Activated T-cell treated with anti-CD3 and anti-CD28 coated beads, Interleukin-2, amount 50 U/mL, for 48 hours (primary cell): ENCODE data around the gene SYT7.

ENCODE experiments used
- DNase-seq, 2 experiments: peaks; one replicate each; pipeline ENCODE4 v3.0.0-alpha.2; 2020

SYT7 gene

GRCh38 chr11:61579676-61580270 is 1.1 kb downstream of the SYT7 start:
- peak in 1 of 2 experiments; percentile 24 for DNase-seq

DNA sequence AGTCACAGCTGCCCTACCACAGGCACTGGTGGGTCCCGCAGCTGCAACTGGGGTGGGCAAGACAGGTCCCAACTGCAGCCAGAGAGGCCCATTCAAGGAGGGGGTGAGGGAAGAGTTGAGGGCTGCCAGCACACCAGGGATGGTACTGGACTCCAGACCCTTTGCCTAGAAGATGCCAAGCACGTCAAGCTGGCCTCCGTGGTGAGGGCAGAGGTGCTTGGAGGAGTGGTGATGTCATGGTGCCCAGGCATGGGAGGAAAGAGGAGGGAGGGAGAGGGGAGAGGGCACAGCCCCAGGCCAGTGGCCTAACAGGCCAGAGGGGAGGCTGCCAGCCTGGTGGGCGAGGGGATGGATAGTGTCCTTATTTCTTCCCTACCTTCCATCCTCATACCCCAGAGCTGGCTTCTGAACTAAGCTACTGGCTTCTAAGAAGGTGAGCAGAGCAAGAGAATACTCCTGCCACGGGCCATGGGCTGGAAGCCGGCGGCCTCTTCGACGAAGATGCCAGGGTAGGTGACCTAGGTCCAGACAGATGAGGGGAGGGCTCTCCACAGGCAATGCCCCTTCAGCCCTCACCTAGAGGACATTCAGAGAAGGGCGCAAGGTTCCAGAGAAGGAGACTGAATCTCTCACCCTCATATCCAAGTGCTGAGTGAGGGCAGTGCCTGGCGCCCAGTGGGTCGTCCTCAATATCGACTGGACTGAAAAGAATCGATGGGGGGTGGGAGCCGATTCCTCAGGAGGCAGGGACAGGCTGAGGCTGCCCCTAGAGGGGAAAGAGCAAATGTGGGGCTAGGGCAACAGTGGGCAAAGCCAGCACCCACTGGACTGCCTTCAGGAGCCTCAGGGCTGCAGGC is 1.8 kb downstream of the SYT7 start:
- DNase-seq = no peak

- DNase-seq = no peak
Observed at GRCh38 chr11:61577383-61578118, 3.3 kb downstream of the SYT7 start.

GRCh38 chr11:61575886-61576861 is 4.7 kb downstream of the SYT7 start:
- DNase-seq = no peak

DNA sequence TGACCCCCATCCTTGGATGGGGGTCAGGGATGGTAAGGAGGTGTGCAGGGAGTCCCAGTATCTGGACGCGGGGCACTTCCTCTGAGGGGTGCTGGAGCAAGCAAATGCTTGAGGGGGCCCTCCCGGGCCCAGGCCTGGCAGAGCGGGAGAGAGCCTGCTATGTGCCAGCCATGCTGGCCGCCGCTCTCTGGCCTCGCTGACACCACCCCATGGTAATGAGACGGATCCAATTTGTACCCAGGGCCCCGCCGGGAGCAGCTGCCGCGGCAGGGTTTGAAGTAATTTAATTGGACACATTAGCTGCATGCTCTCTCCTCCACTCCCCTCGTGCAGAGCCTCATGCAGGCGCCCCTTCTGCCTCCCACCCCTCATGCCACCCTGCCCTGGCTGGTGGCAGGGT is 6.3 kb downstream of the SYT7 start:
- DNase-seq = no peak

DNA sequence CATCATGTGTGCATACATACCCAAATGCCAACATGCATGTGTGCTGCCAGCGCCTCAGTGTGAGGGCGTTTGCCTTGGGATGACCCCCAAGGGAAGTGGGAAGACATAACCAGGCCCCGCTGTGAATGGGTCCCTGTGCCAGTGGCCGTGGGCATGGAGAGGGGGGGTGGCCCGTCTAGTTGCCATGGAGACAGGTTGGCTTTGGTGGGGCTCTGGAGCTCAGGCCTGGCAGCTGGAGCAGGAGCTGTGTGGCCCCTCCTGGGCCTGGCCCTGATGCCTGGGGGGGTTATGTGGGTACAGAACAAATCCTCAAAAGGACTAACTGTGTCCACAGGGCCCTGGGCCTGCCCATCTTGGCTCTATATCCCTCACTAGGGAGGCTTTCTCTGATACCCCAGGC is 8.0 kb downstream of the SYT7 start:
- DNase-seq = no peak

- no peak for DNase-seq
Observed at GRCh38 chr11:61571869-61572268, 9.0 kb downstream of the SYT7 start.

- DNase-seq = no peak
Observed at GRCh38 chr11:61571337-61571736, 9.5 kb downstream of the SYT7 start.

DNA sequence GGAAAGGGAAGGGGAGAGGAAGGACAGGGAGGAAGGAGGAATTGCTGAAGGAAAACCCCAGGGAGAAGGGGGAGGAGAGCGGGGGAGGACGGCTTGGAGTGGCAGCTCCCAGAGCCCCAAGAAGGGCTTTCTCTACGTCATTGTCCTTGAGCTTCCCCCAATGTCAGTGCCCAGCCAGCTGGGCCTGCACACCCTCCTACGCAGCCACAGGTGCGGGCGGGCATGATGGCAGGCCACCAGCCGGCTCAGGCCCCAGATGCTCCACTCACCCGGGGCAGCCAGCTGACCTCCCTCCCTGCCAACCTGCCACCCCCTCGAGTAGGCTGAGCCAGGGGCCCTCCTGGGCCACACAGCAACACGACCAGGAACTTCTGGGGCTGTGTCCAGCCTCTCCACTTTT is 11.2 kb downstream of the SYT7 start:
- no peak for DNase-seq

GRCh38 chr11:61569018-61569417 is 11.9 kb downstream of the SYT7 start:
- no peak for DNase-seq

- peak; percentile 79 to 82 for DNase-seq
Observed at GRCh38 chr11:61567286-61568061, 13.4 kb downstream of the SYT7 start.

- DNase-seq = no peak
Observed at GRCh38 chr11:61564936-61565696, 15.8 kb downstream of the SYT7 start.

DNA sequence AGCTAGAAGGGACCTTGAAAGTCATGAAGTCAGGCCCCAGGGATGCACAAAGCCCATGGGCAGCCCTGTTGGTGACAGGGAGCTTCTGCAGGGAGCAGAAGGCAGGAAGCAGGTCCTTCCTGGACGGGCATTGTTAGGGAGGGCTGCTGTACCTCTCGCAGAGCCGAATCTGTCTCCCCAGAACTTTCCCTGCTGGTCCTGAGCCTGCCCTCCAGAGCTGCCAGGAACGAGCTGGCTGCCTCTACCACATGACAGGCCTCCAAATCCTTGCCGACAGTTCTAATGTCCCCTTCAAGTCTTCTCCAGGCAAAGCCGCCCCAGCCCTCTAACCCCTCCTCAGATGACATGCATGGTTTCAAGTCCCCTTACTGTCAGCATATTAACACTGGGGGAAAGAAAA is 20.1 kb downstream of the SYT7 start:
- no peak for DNase-seq

DNA sequence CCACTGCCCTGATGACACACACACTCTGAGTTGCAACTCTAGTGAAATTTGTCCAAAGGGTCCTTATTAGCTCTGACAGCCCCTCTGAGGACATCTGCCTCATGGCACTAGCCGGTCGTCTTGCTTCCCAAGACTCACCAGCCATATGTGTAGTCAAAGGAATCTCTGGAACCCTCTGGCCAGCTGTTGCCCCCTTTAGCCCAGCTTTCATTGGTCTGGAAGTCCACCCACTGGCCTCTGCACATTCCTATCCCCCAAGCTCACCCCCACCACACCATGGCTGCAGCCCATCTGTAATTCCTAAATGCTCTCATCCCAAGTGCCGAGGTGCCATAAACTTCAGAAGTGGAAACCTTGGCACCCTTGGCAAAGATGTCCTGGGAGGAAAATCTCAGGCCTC is 24.3 kb downstream of the SYT7 start:
- DNase-seq = no peak

DNA sequence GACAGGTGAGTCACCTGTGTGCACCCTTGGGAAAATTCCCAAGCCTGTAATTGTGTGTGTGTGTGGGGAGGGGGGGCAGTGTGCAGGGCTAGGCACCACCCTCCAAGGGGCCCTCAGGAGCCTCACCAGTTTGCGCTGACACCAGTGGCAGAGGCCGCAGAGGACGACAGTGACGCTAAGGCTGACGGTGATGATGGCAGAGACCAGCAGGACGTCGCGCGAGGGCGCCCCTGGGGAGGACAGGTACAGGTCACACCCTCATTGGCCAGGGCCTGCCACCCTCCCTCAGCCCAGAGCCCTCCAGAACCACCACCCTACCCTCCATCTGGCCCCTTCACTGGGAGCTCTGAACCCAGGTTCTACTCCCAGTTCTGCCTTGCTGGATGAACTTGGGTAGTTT is 24.9 kb downstream of the SYT7 start:
- no peak for DNase-seq

GRCh38 chr11:61555051-61555969 is 25.6 kb downstream of the SYT7 start:
- peak in 1 of 2 experiments; percentile 21 for DNase-seq

DNA sequence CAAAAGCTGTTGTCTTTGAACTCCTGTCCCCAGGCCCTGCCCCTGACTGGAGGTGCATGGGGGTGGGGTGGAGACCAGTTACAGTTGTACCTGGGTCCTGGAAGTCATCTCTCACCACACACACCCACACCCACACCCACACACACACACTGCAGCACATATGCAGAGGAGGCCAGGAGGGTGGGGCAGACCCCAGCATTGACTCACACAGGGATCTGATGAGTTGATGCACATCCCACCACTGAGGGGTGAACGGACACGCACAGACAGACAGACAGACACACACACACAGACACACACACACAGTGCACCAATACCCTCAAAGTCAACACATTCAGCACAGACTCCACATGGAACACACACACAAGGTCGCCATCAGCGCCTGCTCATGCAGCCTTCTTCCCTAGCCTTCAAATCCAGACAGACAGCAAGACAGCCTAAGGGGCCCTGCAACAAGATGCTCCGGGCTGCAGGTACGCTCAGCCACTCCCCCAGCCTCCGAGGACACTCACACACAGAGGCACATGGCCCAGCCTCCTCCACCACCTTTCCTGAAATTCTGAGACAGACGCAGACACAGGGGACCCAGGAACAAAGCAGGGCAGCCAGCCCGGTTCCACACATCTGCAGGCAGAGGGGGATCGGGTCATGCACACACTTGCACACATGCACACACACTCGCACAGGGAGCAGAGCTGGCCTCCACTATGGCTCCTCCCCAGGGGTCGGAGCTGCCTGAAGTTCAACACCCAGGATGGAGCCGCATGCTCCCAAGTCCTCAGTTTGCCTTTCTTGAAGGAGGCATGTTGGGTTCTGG is 26.5 kb downstream of the SYT7 start:
- DNase-seq = no peak

DNA sequence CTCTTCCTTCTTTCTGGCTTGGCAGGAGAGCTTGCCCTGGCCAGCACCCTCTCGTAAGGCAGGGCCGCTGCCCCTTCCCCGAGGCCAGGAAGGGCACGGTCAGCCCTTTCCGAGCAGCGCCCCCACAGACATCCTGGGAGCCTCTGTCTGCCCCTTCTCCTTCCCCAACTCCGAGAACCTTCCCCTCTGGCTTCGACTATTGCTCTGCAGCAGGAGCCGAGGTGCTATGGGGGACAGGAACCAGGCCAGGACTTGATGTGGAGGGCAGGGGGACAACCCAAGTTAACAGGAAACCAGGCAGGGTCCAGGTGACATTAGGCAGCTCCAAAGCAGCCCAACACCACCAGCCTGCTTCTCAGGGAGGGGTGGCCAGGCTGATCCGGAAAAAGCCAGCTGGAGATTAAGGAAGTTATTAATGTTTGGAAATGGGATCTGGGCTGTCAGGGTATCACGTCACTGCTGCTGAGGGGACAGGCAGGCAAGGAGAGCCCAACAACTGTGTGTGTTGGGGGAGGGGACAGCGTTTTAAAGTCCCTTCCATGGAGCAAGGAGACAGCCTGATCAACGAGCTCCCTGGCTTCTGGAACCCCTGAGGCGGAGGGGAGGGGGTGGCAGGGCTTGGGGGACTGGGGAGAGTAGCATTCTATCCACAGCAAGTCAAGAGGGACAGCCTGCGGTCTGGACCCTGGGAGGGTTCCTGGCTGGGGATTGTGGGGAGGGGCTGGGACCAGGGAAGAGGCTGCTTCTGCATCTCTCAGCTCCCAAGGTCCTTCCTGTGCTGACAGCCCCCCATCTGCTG is 27.3 kb downstream of the SYT7 start:
- no peak for DNase-seq
